ENCODE data around the gene RACGAP1.

Gene RACGAP1

GRCh38 chr12:49941556-49942511 lies 83.5 kb downstream of the RACGAP1 start:
- TF ChIP-seq CTCF (IDR thresholded peaks at IDR 0.05; ENCODE audit: low read length) (no peak), EZH2 (IDR thresholded peaks at IDR 0.05; ENCODE audit: borderline replicate concordance, low read length) (no peak)
- no peaks in the 10 kb centered on the region for H4K20me1 ChIP-seq (ENCODE audit: insufficient read depth, low read length)
- no peaks in the 10 kb centered on the region for H3K79me2 ChIP-seq (ENCODE audit: insufficient read depth, low read length)
- peaks cover 20% of the 10 kb centered on the region for H3K4me1 ChIP-seq (ENCODE audit: insufficient read depth, low read length, severe bottlenecking)
- H3K27ac ChIP-seq (ENCODE audit: low read depth, low read length, poor library complexity, severe bottlenecking) = no peak overlapping the region
- H3K9ac ChIP-seq (ENCODE audit: low read length) = no peak overlapping the region
- H3F3A ChIP-seq (ENCODE audit: insufficient read depth, low read length) = no peaks in the 10 kb centered on the region
- no peaks in the 10 kb centered on the region for H3K9me3 ChIP-seq (ENCODE audit: low read length)
- no peak overlapping the region for H3K4me3 ChIP-seq (ENCODE audit: low read depth, low read length, poor library complexity, severe bottlenecking)
- no peaks in the 10 kb centered on the region for H3K9me2 ChIP-seq (ENCODE audit: low read depth, low read length)
- no peak overlapping the region for H2AFZ ChIP-seq (ENCODE audit: low read length)
- no peak overlapping the region; the same call in 1 of the 2 replicates for H3K4me2 ChIP-seq (ENCODE audit: low read length)
- H3K36me3 ChIP-seq (ENCODE audit: insufficient read depth, low read length) = no peaks in the 10 kb centered on the region
- no peaks in the 10 kb centered on the region; the same call in 1 of the 2 replicates for H3K27me3 ChIP-seq (ENCODE audit: insufficient read depth, low read length)

- Histone ChIP-seq H3K79me2 (ENCODE audit: insufficient read depth, low read length) (no peaks in the 10 kb centered on the region), H3K9me3 (ENCODE audit: low read length) (no peaks in the 10 kb centered on the region), H4K20me1 (ENCODE audit: insufficient read depth, low read length) (no peaks in the 10 kb centered on the region), H3K9ac (ENCODE audit: low read length) (no peak overlapping the region), H3K9me2 (ENCODE audit: low read depth, low read length) (no peaks in the 10 kb centered on the region), H3K4me3 (ENCODE audit: low read depth, low read length, poor library complexity, severe bottlenecking) (no peak overlapping the region), H3K27me3 (ENCODE audit: insufficient read depth, low read length) (no peaks in the 10 kb centered on the region; the same call in 1 of the 2 replicates), H3K36me3 (ENCODE audit: insufficient read depth, low read length) (no peaks in the 10 kb centered on the region; the same call in 1 of the 2 replicates), H3K27ac (ENCODE audit: low read depth, low read length, poor library complexity, severe bottlenecking) (no peak overlapping the region), H3K4me1 (ENCODE audit: insufficient read depth, low read length, severe bottlenecking) (peaks cover 14% of the 10 kb centered on the region), H3K4me2 (ENCODE audit: low read length) (no peak overlapping the region), H3F3A (ENCODE audit: insufficient read depth, low read length) (no peaks in the 10 kb centered on the region), H2AFZ (ENCODE audit: low read length) (no peak overlapping the region)
- no peak for TF ChIP-seq CTCF (IDR thresholded peaks at IDR 0.05; ENCODE audit: low read length)
- TF ChIP-seq EZH2 (IDR thresholded peaks at IDR 0.05; ENCODE audit: borderline replicate concordance, low read length) = no peak
Observed at GRCh38 chr12:49939707-49940106, 85.6 kb downstream of the RACGAP1 start.

GRCh38 chr12:49939307-49939706 lies 86.0 kb downstream of the RACGAP1 start:
- TF ChIP-seq CTCF (IDR thresholded peaks at IDR 0.05; ENCODE audit: low read length) (no peak), EZH2 (IDR thresholded peaks at IDR 0.05; ENCODE audit: borderline replicate concordance, low read length) (no peak)
- no peaks in the 10 kb centered on the region; the same call in 1 of the 2 replicates for H3K36me3 ChIP-seq (ENCODE audit: insufficient read depth, low read length)
- H3K9me2 ChIP-seq (ENCODE audit: low read depth, low read length) = no peaks in the 10 kb centered on the region
- H3K27me3 ChIP-seq (ENCODE audit: insufficient read depth, low read length) = no peaks in the 10 kb centered on the region; the same call in 1 of the 2 replicates
- H3K79me2 ChIP-seq (ENCODE audit: insufficient read depth, low read length) = no peaks in the 10 kb centered on the region
- H3K9me3 ChIP-seq (ENCODE audit: low read length) = no peaks in the 10 kb centered on the region
- H3K9ac ChIP-seq (ENCODE audit: low read length) = no peak overlapping the region
- no peak overlapping the region for H3K27ac ChIP-seq (ENCODE audit: low read depth, low read length, poor library complexity, severe bottlenecking)
- H3F3A ChIP-seq (ENCODE audit: insufficient read depth, low read length) = no peaks in the 10 kb centered on the region
- H2AFZ ChIP-seq (ENCODE audit: low read length) = no peak overlapping the region
- H4K20me1 ChIP-seq (ENCODE audit: insufficient read depth, low read length) = no peaks in the 10 kb centered on the region
- no peak overlapping the region for H3K4me2 ChIP-seq (ENCODE audit: low read length)
- peaks cover 14% of the 10 kb centered on the region for H3K4me1 ChIP-seq (ENCODE audit: insufficient read depth, low read length, severe bottlenecking)
- H3K4me3 ChIP-seq (ENCODE audit: low read depth, low read length, poor library complexity, severe bottlenecking) = no peak overlapping the region
